Measurements from ENCODE around the gene RPS6KA5. TPM values are rescaled to one million over a fixed set of nuclear protein-coding genes. Genes with fewer than 3 reads are reported as not detected.

RPS6KA5 gene
- total and polyA plus RNA-seq, 9 of the 15 experiments (the other 6 are each of a cell fraction or from before 2014, with no cell fraction given) = 0.88 to 7.7 (median 4.7) TPM

DNA sequence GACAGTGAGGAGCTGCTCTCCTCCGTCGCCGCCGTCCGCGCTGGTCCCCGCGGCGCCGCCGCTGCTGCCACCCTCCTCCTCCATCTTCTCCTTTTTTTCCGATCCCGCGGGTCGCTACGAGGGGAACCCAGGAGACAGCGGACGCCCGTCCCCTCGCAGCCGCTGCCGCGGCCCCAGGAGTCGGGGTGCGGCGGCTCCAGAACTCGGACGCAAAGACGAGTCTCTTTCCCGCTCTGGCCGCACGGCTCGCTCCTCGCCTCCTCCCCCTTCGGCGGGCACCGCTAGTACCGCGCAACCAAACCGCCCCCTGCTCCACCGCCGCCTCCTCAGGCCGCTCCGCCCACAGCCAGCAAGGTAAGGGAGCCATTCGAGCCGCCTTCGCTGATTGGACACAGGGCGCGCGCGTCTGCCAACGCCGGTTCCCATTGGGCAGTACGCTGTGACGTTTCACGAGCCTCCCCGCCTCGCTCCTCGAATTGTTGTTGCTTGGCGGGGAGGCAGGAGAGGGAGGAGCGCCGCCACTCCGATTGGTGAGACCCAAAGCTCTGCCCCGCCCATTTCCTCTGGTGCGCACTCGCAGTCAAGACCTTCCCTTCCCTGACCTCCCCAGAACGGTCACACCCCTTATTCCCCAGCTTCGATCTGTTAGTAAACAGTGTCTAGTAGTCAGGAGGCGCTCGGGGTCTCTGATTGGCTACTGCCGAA lies at the start of gene RPS6KA5 (continued):
- TF ChIP-seq SMAD4 (CRISPR knock-in tag; conservative IDR thresholded peaks at IDR 0.05) = peak; percentile 66; the same call in 1 of the 2 replicates
- TF ChIP-seq, protein P1, sequence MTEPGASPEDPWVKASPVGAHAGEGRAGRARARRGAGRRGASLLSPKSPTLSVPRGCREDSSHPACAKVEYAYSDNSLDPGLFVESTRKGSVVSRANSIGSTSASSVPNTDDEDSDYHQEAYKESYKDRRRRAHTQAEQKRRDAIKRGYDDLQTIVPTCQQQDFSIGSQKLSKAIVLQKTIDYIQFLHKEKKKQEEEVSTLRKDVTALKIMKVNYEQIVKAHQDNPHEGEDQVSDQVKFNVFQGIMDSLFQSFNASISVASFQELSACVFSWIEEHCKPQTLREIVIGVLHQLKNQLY (CRISPR knock-in tag; conservative IDR thresholded peaks at IDR 0.05) = no peak
- peak; percentile 83 for TF ChIP-seq CTBP1 (IDR thresholded peaks at IDR 0.05; ENCODE audit: borderline replicate concordance)
- TF ChIP-seq YY1 (IDR thresholded peaks at IDR 0.05; ENCODE audit: borderline replicate concordance in 1 of 3, control insufficient read depth in 1 of 3, extremely low read depth in 1 of 3, insufficient read depth in 3 of 3, insufficient read length in 1 of 3, insufficient replicate concordance in 2 of 3, low read depth in 1 of 3, low read length in 2 of 3) = peak in 2 of 3 experiments; percentile 53
- TF ChIP-seq, protein P2, sequence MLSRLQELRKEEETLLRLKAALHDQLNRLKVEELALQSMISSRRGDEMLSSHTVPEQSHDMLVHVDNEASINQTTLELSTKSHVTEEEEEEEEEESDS (CRISPR knock-in tag; IDR thresholded peaks at IDR 0.05) = no peak
- TF ChIP-seq FOXK2 (conservative IDR thresholded peaks at IDR 0.05 in 1 of 2, IDR thresholded peaks at IDR 0.05 in 1 of 2; ENCODE audit: low read depth in 2 of 2) = peak; percentile 96
- no peak for TF ChIP-seq RUNX1 (IDR thresholded peaks at IDR 0.05; ENCODE audit: low read depth)
- TF ChIP-seq, protein P3, sequence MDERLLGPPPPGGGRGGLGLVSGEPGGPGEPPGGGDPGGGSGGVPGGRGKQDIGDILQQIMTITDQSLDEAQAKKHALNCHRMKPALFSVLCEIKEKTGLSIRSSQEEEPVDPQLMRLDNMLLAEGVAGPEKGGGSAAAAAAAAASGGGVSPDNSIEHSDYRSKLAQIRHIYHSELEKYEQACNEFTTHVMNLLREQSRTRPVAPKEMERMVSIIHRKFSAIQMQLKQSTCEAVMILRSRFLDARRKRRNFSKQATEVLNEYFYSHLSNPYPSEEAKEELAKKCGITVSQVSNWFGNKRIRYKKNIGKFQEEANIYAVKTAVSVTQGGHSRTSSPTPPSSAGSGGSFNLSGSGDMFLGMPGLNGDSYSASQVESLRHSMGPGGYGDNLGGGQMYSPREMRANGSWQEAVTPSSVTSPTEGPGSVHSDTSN (CRISPR knock-in tag; IDR thresholded peaks at IDR 0.05; ENCODE audit: low read depth) = no peak
- TF ChIP-seq, protein P3 (tag; conservative IDR thresholded peaks at IDR 0.05; ENCODE audit: low read depth) = no peak
- no peak for TF ChIP-seq STAT5B (CRISPR knock-in tag; IDR thresholded peaks at IDR 0.05)
- TF ChIP-seq, protein P4, sequence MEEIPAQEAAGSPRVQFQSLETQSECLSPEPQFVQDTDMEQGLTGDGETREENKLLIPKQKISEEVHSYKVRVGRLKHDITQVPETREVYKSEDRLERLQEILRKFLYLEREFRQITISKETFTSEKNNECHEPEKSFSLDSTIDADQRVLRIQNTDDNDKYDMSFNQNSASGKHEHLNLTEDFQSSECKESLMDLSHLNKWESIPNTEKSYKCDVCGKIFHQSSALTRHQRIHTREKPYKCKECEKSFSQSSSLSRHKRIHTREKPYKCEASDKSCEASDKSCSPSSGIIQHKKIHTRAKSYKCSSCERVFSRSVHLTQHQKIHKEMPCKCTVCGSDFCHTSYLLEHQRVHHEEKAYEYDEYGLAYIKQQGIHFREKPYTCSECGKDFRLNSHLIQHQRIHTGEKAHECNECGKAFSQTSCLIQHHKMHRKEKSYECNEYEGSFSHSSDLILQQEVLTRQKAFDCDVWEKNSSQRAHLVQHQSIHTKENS (CRISPR knock-in tag; IDR thresholded peaks at IDR 0.05) = no peak
- TF ChIP-seq DIDO1 (tag; IDR thresholded peaks at IDR 0.05; ENCODE audit: low read depth) = no peak
- TF ChIP-seq MAZ (CRISPR knock-in tag; conservative IDR thresholded peaks at IDR 0.05 in 1 of 2, IDR thresholded peaks at IDR 0.05 in 1 of 2) = peak; percentile 92 to 93
- no peak for TF ChIP-seq BRF1 (IDR thresholded peaks at IDR 0.05; ENCODE audit: borderline replicate concordance, extremely low read depth, insufficient read length)
- TF ChIP-seq ZNF551 (CRISPR knock-in tag; IDR thresholded peaks at IDR 0.05) = no peak
- no peak for TF ChIP-seq HMG20B (CRISPR knock-in tag; IDR thresholded peaks at IDR 0.05)
- peak; percentile 73 for TF ChIP-seq SUPT5H (IDR thresholded peaks at IDR 0.05)
- TF ChIP-seq, protein P5, sequence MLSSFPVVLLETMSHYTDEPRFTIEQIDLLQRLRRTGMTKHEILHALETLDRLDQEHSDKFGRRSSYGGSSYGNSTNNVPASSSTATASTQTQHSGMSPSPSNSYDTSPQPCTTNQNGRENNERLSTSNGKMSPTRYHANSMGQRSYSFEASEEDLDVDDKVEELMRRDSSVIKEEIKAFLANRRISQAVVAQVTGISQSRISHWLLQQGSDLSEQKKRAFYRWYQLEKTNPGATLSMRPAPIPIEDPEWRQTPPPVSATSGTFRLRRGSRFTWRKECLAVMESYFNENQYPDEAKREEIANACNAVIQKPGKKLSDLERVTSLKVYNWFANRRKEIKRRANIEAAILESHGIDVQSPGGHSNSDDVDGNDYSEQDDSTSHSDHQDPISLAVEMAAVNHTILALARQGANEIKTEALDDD (IDR thresholded peaks at IDR 0.05) = 0 out of 2 replicates have a peak, but pooled peaks have one; percentile 19
- peak; percentile 99 for TF ChIP-seq FOXJ2 (tag; IDR thresholded peaks at IDR 0.05)
- TF ChIP-seq TCF7L2 (IDR thresholded peaks at IDR 0.05; ENCODE audit: low read depth, low read length) = no peak
- TF ChIP-seq MXI1 (IDR thresholded peaks at IDR 0.05; ENCODE audit: low read depth, low read length) = no peak; the same call in 1 of the 2 replicates
- no peak for TF ChIP-seq ZSCAN32 (CRISPR knock-in tag; IDR thresholded peaks at IDR 0.05)
